Tibial artery (tissue), 4 donors: ENCODE data around the gene DMD.

Experiments used
- DNase-seq, 2 donors: peaks; one replicate each; pipeline ENCODE4 v3.0.0-alpha.2; 2019
- H3K27ac ChIP-seq, 2 donors: fragments of 200-600 bp; sonication (generic) in 1 of 2; 1 replicate in 1 of 2; 2 replicates in 1 of 2; pipeline ENCODE4 v1.5.1; 2018 to 2019; ENCODE audit warnings: mild to moderate bottlenecking in 1 of 2
- H3K27me3 ChIP-seq, 2 donors: fragments of 200-600 bp; sonication (generic) in 1 of 2; one replicate each; pipeline versions ENCODE4 v1.5.1 to v1.6.0; 2016 to 2019
- H3K36me3 ChIP-seq, 3 donors: fragments of 200-600 bp; sonication (generic) in 2 of 3; one replicate each; pipeline ENCODE4 v1.5.1; 2016 to 2019; ENCODE audit warnings: mild to moderate bottlenecking in 2 of 3
- H3K4me1 ChIP-seq, 4 donors: fragments of 200-600 bp; sonication (generic) in 2 of 4; 1 replicate in 3 of 4; 2 replicates in 1 of 4; pipeline ENCODE4 v1.5.1; 2016 to 2019
- H3K4me3 ChIP-seq, 2 donors: fragments of 200-600 bp; sonication (generic) in 1 of 2; 1 replicate in 1 of 2; 2 replicates in 1 of 2; pipeline ENCODE4 v1.5.1; 2018 to 2019; ENCODE audit warnings: mild to moderate bottlenecking in 2 of 2
- H3K9me3 ChIP-seq, 3 donors: fragments of 200-600 bp; sonication (generic) in 1 of 3; one replicate each; pipeline ENCODE4 v1.5.1; 2016 to 2019
- intact Hi-C: fragments of 100-400 bp; cut with DNase I; formaldehyde crosslinking; loops from one replicate; pipeline ENCODE4 v1.15.0; 2023; ENCODE audit warnings: low total_unique reads
- TF ChIP-seq, protein P1 (sequence below), 2 experiments: fragments of 200-600 bp in 1 of 2; fragments of 450-650 bp in 1 of 2; IDR thresholded peaks; one replicate each; pipeline ENCODE4 v1.5.1; 2017 to 2019; ENCODE audit warnings: antibody characterized with exemption in 2 of 2, mild to moderate bottlenecking in 1 of 2, moderate library complexity in 1 of 2

The DMD gene

DNA sequence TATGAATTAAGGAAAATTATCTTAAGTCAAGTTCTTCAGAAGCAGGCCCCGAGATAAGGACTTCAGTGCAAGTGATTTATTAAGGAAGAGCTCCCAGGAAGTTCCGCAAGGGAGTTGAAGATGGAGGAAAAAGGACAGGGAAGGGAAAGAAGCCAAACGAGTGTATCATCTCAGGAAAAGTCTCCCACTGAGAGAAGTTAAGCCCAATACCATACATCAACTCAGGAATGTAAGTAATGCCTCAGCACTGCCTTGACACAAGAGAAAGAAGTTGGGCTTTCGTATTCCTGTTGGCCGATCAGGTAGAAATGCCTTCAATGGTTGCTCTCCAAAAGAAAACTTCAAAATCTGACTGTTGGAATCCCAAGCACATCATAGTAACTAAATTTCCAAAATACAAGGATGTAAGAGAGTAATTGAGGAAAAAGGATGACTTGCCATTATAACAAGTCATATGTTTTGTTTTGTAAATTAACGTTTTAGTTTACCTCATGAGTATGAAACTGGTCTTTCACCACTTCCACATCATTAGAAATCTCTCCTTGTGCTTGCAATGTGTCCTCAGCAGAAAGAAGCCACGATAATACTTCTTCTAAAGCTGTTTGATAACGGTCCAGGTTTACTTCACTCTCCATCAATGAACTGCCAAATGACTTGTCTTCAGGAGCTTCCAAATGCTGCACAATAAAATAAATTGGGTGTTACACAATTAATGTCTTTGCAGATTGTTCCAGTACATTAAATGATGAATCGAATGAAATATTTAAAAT lies 566.7 kb downstream of the DMD start:
- Histone ChIP-seq H3K36me3 (no peaks in the 10 kb centered on the region), H3K4me3 (no peak overlapping the region), H3K27ac (no peak overlapping the region), H3K27me3 (no peaks in the 10 kb centered on the region), H3K9me3 (no peaks in the 10 kb centered on the region), H3K4me1 (no peaks in the 10 kb centered on the region)
- no peak for DNase-seq
- TF ChIP-seq, protein P1, sequence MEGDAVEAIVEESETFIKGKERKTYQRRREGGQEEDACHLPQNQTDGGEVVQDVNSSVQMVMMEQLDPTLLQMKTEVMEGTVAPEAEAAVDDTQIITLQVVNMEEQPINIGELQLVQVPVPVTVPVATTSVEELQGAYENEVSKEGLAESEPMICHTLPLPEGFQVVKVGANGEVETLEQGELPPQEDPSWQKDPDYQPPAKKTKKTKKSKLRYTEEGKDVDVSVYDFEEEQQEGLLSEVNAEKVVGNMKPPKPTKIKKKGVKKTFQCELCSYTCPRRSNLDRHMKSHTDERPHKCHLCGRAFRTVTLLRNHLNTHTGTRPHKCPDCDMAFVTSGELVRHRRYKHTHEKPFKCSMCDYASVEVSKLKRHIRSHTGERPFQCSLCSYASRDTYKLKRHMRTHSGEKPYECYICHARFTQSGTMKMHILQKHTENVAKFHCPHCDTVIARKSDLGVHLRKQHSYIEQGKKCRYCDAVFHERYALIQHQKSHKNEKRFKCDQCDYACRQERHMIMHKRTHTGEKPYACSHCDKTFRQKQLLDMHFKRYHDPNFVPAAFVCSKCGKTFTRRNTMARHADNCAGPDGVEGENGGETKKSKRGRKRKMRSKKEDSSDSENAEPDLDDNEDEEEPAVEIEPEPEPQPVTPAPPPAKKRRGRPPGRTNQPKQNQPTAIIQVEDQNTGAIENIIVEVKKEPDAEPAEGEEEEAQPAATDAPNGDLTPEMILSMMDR (IDR thresholded peaks at IDR 0.05) = no peak
- intact Hi-C loops = no loop called here

DNA sequence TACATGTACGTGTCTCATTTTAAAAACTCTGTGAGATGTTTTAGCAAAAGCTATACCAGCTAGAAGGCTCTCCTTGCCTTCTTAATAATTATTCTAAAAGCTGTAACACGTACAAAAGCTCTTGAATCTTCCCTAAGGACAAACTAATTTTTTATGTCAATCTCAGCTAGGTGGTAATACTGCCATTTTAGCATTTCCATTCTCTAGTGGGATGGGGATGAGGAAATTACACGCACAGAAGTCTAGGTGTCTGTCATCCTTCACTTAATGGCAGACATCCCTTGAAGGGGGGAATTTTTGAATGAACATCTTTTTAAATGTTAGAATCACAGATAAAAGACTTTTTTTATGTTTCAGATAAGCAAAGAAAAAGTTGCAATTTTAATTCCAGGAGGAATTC lies 569.1 kb downstream of the DMD start:
- Histone ChIP-seq H3K4me3 (no peak overlapping the region), H3K27ac (no peak overlapping the region), H3K27me3 (no peaks in the 10 kb centered on the region), H3K9me3 (no peaks in the 10 kb centered on the region), H3K36me3 (no peaks in the 10 kb centered on the region), H3K4me1 (peaks cover 0 to 5% (median 0%) of the 10 kb centered on the region in 4 donors)
- intact Hi-C loops = no loop called here
- TF ChIP-seq, protein P1 (IDR thresholded peaks at IDR 0.05) = no peak
- DNase-seq = no peak

DNA sequence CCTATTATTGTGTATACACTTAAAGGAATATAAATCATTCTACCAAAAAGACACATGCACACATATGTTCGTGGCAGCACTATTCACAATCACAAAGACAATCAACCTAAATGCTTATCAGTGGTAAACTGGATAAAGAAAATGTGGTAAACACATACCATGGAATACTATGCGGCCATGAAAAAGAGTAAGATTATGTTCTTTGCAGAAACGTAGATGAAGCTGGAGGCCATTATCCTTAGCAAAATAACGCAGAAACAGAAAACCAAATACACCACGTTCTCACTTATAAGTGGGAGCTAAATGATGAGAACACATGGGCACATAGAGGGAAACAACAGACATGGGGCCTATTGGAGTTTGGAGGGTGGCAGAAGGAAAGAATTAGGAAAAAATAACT lies 593.2 kb downstream of the DMD start:
- no peaks in the 10 kb centered on the region for H3K4me1 ChIP-seq
- intact Hi-C loops = no loop called here
- no peak for DNase-seq
- no peak overlapping the region for H3K4me3 ChIP-seq
- no peak overlapping the region for H3K27ac ChIP-seq
- TF ChIP-seq, protein P1 (IDR thresholded peaks at IDR 0.05) = no peak
- no peaks in the 10 kb centered on the region for H3K36me3 ChIP-seq
- peaks cover 0 to 4% (median 0%) of the 10 kb centered on the region in 3 donors for H3K9me3 ChIP-seq
- no peaks in the 10 kb centered on the region for H3K27me3 ChIP-seq

DNA sequence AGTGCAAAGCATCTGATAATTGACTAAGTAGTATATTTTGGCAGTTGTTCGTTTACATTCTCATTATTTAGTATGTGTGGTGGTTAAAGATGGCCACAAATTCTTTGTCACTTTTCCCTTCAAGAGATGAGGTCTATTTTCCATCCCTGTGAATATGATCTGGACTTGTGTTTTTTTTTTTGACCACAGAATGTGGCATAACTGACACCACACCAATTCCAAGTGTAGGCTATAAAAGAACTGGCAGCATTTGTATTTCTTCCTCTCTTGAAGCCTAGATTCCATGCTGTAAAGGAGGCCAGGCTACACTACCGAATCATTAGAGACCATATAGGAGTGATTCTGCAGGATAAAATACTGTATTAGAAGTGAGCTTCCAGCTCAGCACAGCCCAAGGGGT lies 596.6 kb downstream of the DMD start:
- H3K27ac ChIP-seq = no peak overlapping the region
- peaks cover 0 to 4% (median 0%) of the 10 kb centered on the region in 3 donors for H3K9me3 ChIP-seq
- DNase-seq = no peak
- TF ChIP-seq, protein P1 (IDR thresholded peaks at IDR 0.05) = no peak
- no peaks in the 10 kb centered on the region for H3K36me3 ChIP-seq
- H3K4me1 ChIP-seq = no peaks in the 10 kb centered on the region
- H3K4me3 ChIP-seq = no peak overlapping the region
- no peaks in the 10 kb centered on the region for H3K27me3 ChIP-seq
- intact Hi-C loops = no loop called here

DNA sequence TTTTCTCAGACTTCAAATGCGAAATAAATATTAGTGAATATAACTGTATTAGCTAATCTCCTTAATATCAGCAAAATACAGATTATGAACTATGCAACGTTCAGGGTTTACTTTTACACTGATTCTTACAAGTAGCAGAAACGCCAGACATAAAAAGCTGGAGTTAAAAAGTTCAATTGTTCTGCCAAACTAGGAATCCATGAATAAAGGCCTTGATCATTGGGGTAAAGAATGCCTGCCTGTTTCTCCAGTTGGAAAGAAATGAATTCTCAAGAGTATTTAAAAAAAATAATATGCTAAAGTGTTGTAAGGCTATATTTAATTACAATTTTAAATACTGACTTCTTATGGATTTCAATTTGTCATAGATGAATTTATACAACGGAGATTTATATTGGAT lies 612.2 kb downstream of the DMD start:
- no peak overlapping the region for H3K27ac ChIP-seq
- TF ChIP-seq, protein P1 (IDR thresholded peaks at IDR 0.05) = no peak
- H3K4me3 ChIP-seq = no peak overlapping the region
- H3K27me3 ChIP-seq = no peaks in the 10 kb centered on the region
- peaks cover 0 to 3% (median 0%) of the 10 kb centered on the region in 4 donors for H3K4me1 ChIP-seq
- no peak for DNase-seq
- no peaks in the 10 kb centered on the region for H3K9me3 ChIP-seq
- no peaks in the 10 kb centered on the region for H3K36me3 ChIP-seq
- intact Hi-C loops = no loop called here
